Kidney (tissue), 14 donors: ENCODE results near the gene BMP4. TPM values are rescaled to one million over a fixed set of nuclear protein-coding genes. Genes with fewer than 3 reads are reported as not detected.
A peak's percentile ranks its signal among the peaks of the same experiment; 100 is the strongest.

Experiments
- DNase-seq, 5 donors: peaks; one replicate each; pipeline ENCODE4 v3.0.0-alpha.2; 2013 to 2020
- FAIRE-seq: peaks from 2 replicates; lab custom pipeline; 2012; peaks lifted over from hg19 to GRCh38; lab: Jason Lieb, UNC
- H3K27ac ChIP-seq, 2 donors: one replicate each; pipeline ENCODE4 v1.7.0; 2013; ENCODE audit warnings: low read depth in 2 of 2, low read length in 2 of 2, inconsistent platforms in 1 of 2
- H3K27me3 ChIP-seq: one replicate; pipeline ENCODE4 v1.7.1; 2013; ENCODE audit warnings: low read length, inconsistent platforms; ENCODE audit not compliant: control insufficient read depth, insufficient read depth
- H3K36me3 ChIP-seq, 3 donors: one replicate each; pipeline versions ENCODE4 v1.7.0 to v1.7.1; 2013; ENCODE audit warnings: low read length in 3 of 3, control low read depth in 1 of 3, inconsistent platforms in 1 of 3; ENCODE audit not compliant: insufficient read depth in 3 of 3, control insufficient read depth in 2 of 3
- H3K4me1 ChIP-seq, 3 donors: one replicate each; pipeline versions ENCODE4 v1.7.0 to v1.7.1; 2013; ENCODE audit warnings: low read length in 3 of 3, inconsistent platforms in 1 of 3, low read depth in 1 of 3; ENCODE audit not compliant: control insufficient read depth in 2 of 3, insufficient read depth in 2 of 3
- H3K4me3 ChIP-seq, 3 donors: one replicate each; pipeline versions ENCODE4 v1.7.0 to v1.8.1; 2013; ENCODE audit warnings: low read length in 3 of 3, control low read depth in 1 of 3, inconsistent platforms in 1 of 3
- H3K9ac ChIP-seq, 3 donors: one replicate each; pipeline versions ENCODE4 v1.7.0 to v1.7.1; 2013; ENCODE audit warnings: low read length in 3 of 3, control low read depth in 1 of 3, inconsistent platforms in 1 of 3
- H3K9me3 ChIP-seq, 3 donors: one replicate each; pipeline versions ENCODE4 v1.7.0 to v1.7.1; 2013; ENCODE audit warnings: low read length in 3 of 3, control low read depth in 1 of 3, inconsistent platforms in 1 of 3; ENCODE audit not compliant: control insufficient read depth in 2 of 3, insufficient read depth in 1 of 3
- CTCF ChIP-seq: IDR thresholded peaks from 3 replicates; pipeline ENCODE4 v1.5.1; 2012; ENCODE audit warnings: mild to moderate bottlenecking, moderate library complexity, borderline replicate concordance; ENCODE audit not compliant: insufficient read depth; ENCODE audit errors: extremely low read depth
- intact Hi-C: fragments of 100-400 bp; cut with DNase I; formaldehyde crosslinking; loops from one replicate; pipeline ENCODE4 v1.11.1; 2022
- polyA plus RNA-seq: library from polyadenylated mRNA; stranded (reverse); fragments of 350-450 nt; fragmentation: Illumina TruSeq; extraction: RNeasy Lipid Tissue Mini Kit (QIAGEN cat#74804); gene quantifications from one replicate; pipeline ENCODE4 v1.2.3, GENCODE V29; 2014; ENCODE audit warnings: low read depth, low replicate concordance; ENCODE audit not compliant: insufficient read depth
- total RNA-seq: library from RNA; stranded (reverse); fragmentation: NEBNext Ultra II Directional; extraction: Animal tissue kit (Norgen Biotek cat#: 25700); gene quantifications from one replicate; pipeline ENCODE4 v1.2.1, GENCODE V29; 2021
- donor health status: control.
- donor health status: control.
- donor health status: control.
- donor health status: control.
- donor health status: control.
- donor health status: DM: yes; HTN: yes; CAD: no.
- donor health status: Normal renal cell carcinoma (clear cell type).

Gene BMP4
- total and polyA plus RNA-seq, 2 donors from 2014 or later, result 9.9 to 11.2 TPM

- intact Hi-C loops, result no loop called here
- Histone ChIP-seq H3K4me1 (no peaks in the 10 kb centered on the region), H3K27ac (no peak overlapping the region), H3K36me3 (no peaks in the 10 kb centered on the region), H3K4me3 (no peak overlapping the region), H3K9me3 (no peaks in the 10 kb centered on the region), H3K9ac (no peak overlapping the region), H3K27me3 (no peaks in the 10 kb centered on the region)
- FAIRE-seq, result no peak
- TF ChIP-seq CTCF, result no peak
- no peak for DNase-seq
Measured at GRCh38 chr14:54001189-54001878, 44.7 kb upstream of the BMP4 start.

GRCh38 chr14:54000341-54000811 is 43.8 kb upstream of the BMP4 start:
- Histone ChIP-seq H3K4me3 (no peak overlapping the region), H3K27me3 (no peaks in the 10 kb centered on the region), H3K36me3 (no peaks in the 10 kb centered on the region), H3K9ac (no peak overlapping the region), H3K27ac (no peak overlapping the region), H3K9me3 (no peaks in the 10 kb centered on the region), H3K4me1 (no peaks in the 10 kb centered on the region)
- DNase-seq (no peak), FAIRE-seq (no peak)
- TF ChIP-seq CTCF, result no peak
- intact Hi-C loops, result no loop called here

GRCh38 chr14:53999061-53999488 is 42.5 kb upstream of the BMP4 start:
- H3K4me3 ChIP-seq, result no peak overlapping the region
- no peaks in the 10 kb centered on the region for H3K4me1 ChIP-seq
- no peak overlapping the region for H3K27ac ChIP-seq
- no peak overlapping the region for H3K9ac ChIP-seq
- H3K27me3 ChIP-seq, result no peaks in the 10 kb centered on the region
- FAIRE-seq, result no peak
- H3K9me3 ChIP-seq, result no peaks in the 10 kb centered on the region
- peak in 3 of 5 donors; percentile 47 to 76 (median 74) for DNase-seq
- H3K36me3 ChIP-seq, result no peaks in the 10 kb centered on the region
- no peak for TF ChIP-seq CTCF
- intact Hi-C loops, result no loop called here

- H3K4me1 ChIP-seq, result no peaks in the 10 kb centered on the region
- intact Hi-C loops, result no loop called here
- no peak overlapping the region for H3K27ac ChIP-seq
- H3K9ac ChIP-seq, result no peak overlapping the region
- FAIRE-seq (peak; percentile 95), DNase-seq (no peak)
- no peaks in the 10 kb centered on the region for H3K9me3 ChIP-seq
- TF ChIP-seq CTCF, result no peak
- H3K36me3 ChIP-seq, result no peaks in the 10 kb centered on the region
- no peaks in the 10 kb centered on the region for H3K27me3 ChIP-seq
- no peak overlapping the region for H3K4me3 ChIP-seq
Measured at GRCh38 chr14:53996041-53996440, 39.4 kb upstream of the BMP4 start.
